GM06990 (cell line): Measurements from ENCODE around the gene EXD3.

Experiments
- DNase-seq: peaks from one replicate; pipeline ENCODE4 v3.0.0-alpha.2; 2011; ENCODE audit not compliant: insufficient read length; ENCODE audit errors: extremely low read depth
- H3K27me3 ChIP-seq: replicated peaks from 2 replicates; pipeline ENCODE4 v1.6.0; 2011; ENCODE audit warnings: low read length; ENCODE audit not compliant: control insufficient read depth, insufficient read depth
- H3K36me3 ChIP-seq: 2 replicates; pipeline ENCODE4 v1.5.1; 2011; ENCODE audit warnings: low read length; ENCODE audit not compliant: control insufficient read depth, insufficient read depth
- H3K4me3 ChIP-seq: replicated peaks from 2 replicates; pipeline ENCODE4 v1.5.1; 2011; ENCODE audit warnings: low read depth, mild to moderate bottlenecking, control low read depth, low read length
- CTCF ChIP-seq: IDR thresholded peaks from 2 replicates; pipeline ENCODE4 v1.5.1; 2011; ENCODE audit warnings: low read length, control low read depth, mild to moderate bottlenecking, inconsistent platforms; ENCODE audit not compliant: insufficient read depth, poor library complexity, severe bottlenecking

EXD3 gene

GRCh38 chr9:137374131-137374845 is 48.7 kb downstream of the EXD3 start:
- H3K36me3 ChIP-seq: no peaks in the 10 kb centered on the region
- peak; percentile 11 for DNase-seq
- no peak for TF ChIP-seq CTCF
- H3K27me3 ChIP-seq: no peaks in the 10 kb centered on the region
- H3K4me3 ChIP-seq: no peak overlapping the region

- no peak for DNase-seq
- Histone ChIP-seq H3K36me3 (no peaks in the 10 kb centered on the region), H3K4me3 (no peak overlapping the region), H3K27me3 (no peaks in the 10 kb centered on the region)
- TF ChIP-seq CTCF: no peak
Measured at GRCh38 chr9:137373611-137373980, 49.4 kb downstream of the EXD3 start.

GRCh38 chr9:137372693-137373610 is 50.0 kb downstream of the EXD3 start:
- no peak overlapping the region for H3K4me3 ChIP-seq
- no peaks in the 10 kb centered on the region for H3K36me3 ChIP-seq
- TF ChIP-seq CTCF: no peak
- DNase-seq: peak; percentile 5
- no peaks in the 10 kb centered on the region for H3K27me3 ChIP-seq

GRCh38 chr9:137371946-137372651 is 50.9 kb downstream of the EXD3 start:
- DNase-seq: no peak
- Histone ChIP-seq H3K4me3 (no peak overlapping the region), H3K27me3 (no peaks in the 10 kb centered on the region), H3K36me3 (no peaks in the 10 kb centered on the region)
- no peak for TF ChIP-seq CTCF

GRCh38 chr9:137371521-137371941 is 51.4 kb downstream of the EXD3 start:
- TF ChIP-seq CTCF: no peak
- no peaks in the 10 kb centered on the region for H3K36me3 ChIP-seq
- H3K27me3 ChIP-seq: no peaks in the 10 kb centered on the region
- DNase-seq: no peak
- H3K4me3 ChIP-seq: no peak overlapping the region
